Measurements from ENCODE around the gene KAT2B. TPM values are rescaled to one million over a fixed set of nuclear protein-coding genes. Genes with fewer than 3 reads are reported as not detected.

The KAT2B gene
- polyA plus RNA-seq, 1 experiment, result 4.5 TPM

DNA sequence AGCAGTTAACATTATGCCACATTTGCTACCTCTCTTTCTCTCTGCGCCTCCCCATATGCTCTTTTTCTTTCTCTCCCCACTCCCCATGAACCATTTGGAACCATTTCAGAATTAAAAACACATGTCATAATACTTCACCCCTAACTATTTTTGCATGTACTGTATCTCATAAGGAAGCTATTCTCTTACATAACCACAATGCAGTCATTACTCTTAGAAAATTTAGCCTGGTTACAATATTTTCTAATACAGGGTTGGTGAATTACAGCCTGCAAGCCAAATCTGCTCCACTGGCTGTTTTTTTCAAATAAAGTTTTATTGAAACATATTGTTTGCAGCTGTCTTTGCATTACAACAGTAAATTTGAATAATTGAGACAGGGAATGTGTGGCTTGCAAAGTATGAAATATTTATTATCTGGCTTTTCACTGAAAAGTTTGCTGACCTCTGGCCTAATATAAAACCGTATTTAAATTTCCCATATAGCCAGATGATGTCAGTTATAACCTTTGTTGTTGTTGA, 82.9 kb downstream of the KAT2B start:
- no peaks in the 10 kb centered on the region for H3K36me3 ChIP-seq (ENCODE audit: control insufficient read depth, insufficient read depth, low read length)
- DNase-seq (ENCODE audit: low read depth), result no peak
- TF ChIP-seq, protein P1, sequence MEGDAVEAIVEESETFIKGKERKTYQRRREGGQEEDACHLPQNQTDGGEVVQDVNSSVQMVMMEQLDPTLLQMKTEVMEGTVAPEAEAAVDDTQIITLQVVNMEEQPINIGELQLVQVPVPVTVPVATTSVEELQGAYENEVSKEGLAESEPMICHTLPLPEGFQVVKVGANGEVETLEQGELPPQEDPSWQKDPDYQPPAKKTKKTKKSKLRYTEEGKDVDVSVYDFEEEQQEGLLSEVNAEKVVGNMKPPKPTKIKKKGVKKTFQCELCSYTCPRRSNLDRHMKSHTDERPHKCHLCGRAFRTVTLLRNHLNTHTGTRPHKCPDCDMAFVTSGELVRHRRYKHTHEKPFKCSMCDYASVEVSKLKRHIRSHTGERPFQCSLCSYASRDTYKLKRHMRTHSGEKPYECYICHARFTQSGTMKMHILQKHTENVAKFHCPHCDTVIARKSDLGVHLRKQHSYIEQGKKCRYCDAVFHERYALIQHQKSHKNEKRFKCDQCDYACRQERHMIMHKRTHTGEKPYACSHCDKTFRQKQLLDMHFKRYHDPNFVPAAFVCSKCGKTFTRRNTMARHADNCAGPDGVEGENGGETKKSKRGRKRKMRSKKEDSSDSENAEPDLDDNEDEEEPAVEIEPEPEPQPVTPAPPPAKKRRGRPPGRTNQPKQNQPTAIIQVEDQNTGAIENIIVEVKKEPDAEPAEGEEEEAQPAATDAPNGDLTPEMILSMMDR (IDR thresholded peaks at IDR 0.05; ENCODE audit: insufficient read depth, low read depth, low read length), result no peak
- ChIA-PET CTCF (interaction anchor here (1.0 kb wide), 1 partner anchor 55 kb away, joined by 3 read pairs; no protein-coding TSS in a partner anchor), POLR2A (no interaction called here)
- no peaks in the 10 kb centered on the region for H3K27me3 ChIP-seq (ENCODE audit: control insufficient read depth, insufficient read depth, low read length)
- H3K4me3 ChIP-seq (ENCODE audit: low read depth, low read length), result no peak overlapping the region

DNA sequence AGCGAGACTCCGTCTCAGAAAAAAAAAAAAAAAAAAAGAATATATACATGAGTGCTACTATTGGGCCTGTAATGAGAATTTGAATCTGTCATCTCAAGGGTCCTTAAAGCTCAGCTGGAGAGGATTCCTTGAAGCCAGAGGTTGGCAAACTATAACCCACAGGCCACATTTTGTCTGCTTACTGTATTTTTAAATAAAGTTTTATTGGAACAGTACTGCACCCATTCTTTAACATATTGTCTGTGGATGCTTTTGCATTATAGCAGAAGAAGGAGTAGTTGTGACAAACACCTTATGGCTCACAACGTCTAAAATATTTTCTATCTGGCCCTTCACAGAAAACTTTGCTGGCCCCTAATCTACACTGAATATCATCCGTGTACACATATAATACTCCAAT, 85.0 kb downstream of the KAT2B start:
- H3K27me3 ChIP-seq (ENCODE audit: control insufficient read depth, insufficient read depth, low read length), result no peaks in the 10 kb centered on the region
- ChIA-PET POLR2A (no interaction called here), CTCF (interaction anchor here (1.8 kb wide), 1 partner anchor 12 kb away, joined by 4 read pairs; no protein-coding TSS in a partner anchor)
- no peaks in the 10 kb centered on the region for H3K36me3 ChIP-seq (ENCODE audit: control insufficient read depth, insufficient read depth, low read length)
- DNase-seq (ENCODE audit: low read depth), result no peak
- no peak overlapping the region for H3K4me3 ChIP-seq (ENCODE audit: low read depth, low read length)
- TF ChIP-seq, protein P1 (IDR thresholded peaks at IDR 0.05; ENCODE audit: insufficient read depth, low read depth, low read length), result no peak

- CTCF ChIA-PET, result no interaction called here
- TF ChIP-seq, protein P1 (IDR thresholded peaks at IDR 0.05; ENCODE audit: insufficient read depth, low read depth, low read length), result no peak
- H3K36me3 ChIP-seq (ENCODE audit: control insufficient read depth, insufficient read depth, low read length), result no peaks in the 10 kb centered on the region
- no peak for DNase-seq (ENCODE audit: low read depth)
- POLR2A ChIA-PET, result no interaction called here
- H3K27me3 ChIP-seq (ENCODE audit: control insufficient read depth, insufficient read depth, low read length), result no peaks in the 10 kb centered on the region
- no peak overlapping the region for H3K4me3 ChIP-seq (ENCODE audit: low read depth, low read length)
Observed at GRCh38 chr3:20125897-20126296, 85.7 kb downstream of the KAT2B start.

DNA sequence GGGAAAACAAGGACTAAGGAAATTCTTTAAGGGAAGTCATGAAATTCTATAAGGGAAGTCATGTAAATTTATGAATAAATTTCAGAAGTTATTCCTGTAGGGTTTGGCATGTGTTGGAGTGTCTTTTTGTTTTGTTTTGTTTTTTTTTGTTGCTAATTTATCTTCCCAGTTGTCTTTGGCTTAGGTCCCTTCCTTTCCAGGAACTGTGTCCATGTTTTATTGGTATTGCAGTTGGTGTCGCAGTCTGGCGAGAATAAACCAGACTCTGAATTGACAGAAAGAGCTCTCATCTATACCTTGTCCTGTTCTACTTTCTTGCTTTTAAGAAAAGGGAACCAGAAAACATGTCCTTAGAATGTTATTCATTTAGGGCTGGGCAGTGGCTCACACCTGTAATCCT, 88.1 kb downstream of the KAT2B start:
- Histone ChIP-seq H3K27me3 (ENCODE audit: control insufficient read depth, insufficient read depth, low read length) (no peaks in the 10 kb centered on the region), H3K36me3 (ENCODE audit: control insufficient read depth, insufficient read depth, low read length) (no peaks in the 10 kb centered on the region), H3K4me3 (ENCODE audit: low read depth, low read length) (no peak overlapping the region)
- CTCF ChIA-PET, result no interaction called here
- DNase-seq (ENCODE audit: low read depth), result no peak
- POLR2A ChIA-PET, result no interaction called here
- TF ChIP-seq, protein P1 (IDR thresholded peaks at IDR 0.05; ENCODE audit: insufficient read depth, low read depth, low read length), result no peak

DNA sequence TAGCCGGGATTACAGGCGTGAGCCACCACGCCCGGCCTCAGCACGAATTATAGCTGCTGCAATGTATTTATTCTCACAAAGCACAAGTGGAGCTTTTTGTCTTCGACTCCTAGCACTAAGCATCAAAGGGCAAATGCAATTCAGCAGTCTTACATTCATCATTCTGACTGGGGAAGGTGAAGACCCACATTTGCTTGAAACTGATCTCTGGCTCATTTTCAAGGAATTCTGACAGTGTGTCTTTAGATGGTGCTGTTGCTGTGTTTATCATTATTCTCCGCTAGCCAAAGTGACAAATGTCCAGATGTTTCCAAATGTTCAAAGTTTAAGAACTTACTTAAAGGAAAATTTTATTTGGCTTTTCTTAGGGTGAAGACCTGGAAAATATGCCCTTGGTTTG, 89.9 kb downstream of the KAT2B start:
- Histone ChIP-seq H3K36me3 (ENCODE audit: control insufficient read depth, insufficient read depth, low read length) (no peaks in the 10 kb centered on the region), H3K4me3 (ENCODE audit: low read depth, low read length) (no peak overlapping the region), H3K27me3 (ENCODE audit: control insufficient read depth, insufficient read depth, low read length) (no peaks in the 10 kb centered on the region)
- DNase-seq (ENCODE audit: low read depth), result no peak
- ChIA-PET CTCF (no interaction called here), POLR2A (no interaction called here)
- TF ChIP-seq, protein P1 (IDR thresholded peaks at IDR 0.05; ENCODE audit: insufficient read depth, low read depth, low read length), result no peak

Measured in BJ (cell line).